ENCODE data around the gene BAG2.

The BAG2 gene

DNA sequence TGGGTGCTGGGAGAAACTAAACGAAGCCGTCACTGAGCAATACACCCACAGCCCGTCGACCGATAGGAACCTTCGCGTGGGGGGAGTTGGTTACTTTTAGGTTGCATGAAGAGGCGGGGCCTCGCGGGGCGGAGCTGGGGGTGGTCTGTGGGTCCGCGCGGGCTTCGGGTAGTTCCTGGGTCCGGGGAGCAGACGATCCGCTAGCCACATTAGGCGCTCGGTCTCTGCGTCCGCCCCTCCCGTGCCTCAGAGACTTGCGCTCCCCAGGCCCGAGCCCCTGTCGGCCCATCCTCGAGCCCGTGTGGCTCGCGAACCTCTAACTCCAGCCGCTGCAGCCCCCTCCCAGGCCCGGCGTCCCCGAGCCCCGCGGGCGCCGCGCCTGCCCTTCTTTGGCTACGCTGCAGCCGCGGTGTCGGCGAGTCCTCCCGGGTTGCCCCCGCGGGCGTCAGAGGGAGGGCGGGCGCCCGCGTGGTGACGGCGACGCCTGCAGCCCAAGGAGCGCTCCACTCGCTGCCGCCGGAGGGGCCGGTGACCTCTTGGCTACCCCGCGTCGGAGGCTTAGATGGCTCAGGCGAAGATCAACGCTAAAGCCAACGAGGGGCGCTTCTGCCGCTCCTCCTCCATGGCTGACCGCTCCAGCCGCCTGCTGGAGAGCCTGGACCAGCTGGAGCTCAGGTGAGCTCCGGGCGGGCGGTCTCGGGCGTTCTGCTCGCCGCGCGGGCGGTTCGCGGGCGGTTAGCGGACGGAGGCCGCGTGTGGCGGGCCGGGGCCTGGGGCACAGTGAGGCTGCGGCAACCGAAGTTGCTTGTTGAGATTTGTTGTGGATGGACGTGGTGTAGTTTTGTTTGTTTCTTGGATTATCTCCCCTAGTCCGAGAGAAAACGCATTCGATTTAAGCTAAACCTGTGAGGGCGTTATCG is at the start of gene BAG2:
BAG2 (plus strand) TSS at position 191 of the 920 bp plus-strand sequence; CDS start at position 563, 372 bp downstream.
- no peak for DNase-seq

- no peak for DNase-seq
Measured at GRCh38 chr6:57123111-57123510, 49.0 kb upstream of the BAG2 start.

DNA sequence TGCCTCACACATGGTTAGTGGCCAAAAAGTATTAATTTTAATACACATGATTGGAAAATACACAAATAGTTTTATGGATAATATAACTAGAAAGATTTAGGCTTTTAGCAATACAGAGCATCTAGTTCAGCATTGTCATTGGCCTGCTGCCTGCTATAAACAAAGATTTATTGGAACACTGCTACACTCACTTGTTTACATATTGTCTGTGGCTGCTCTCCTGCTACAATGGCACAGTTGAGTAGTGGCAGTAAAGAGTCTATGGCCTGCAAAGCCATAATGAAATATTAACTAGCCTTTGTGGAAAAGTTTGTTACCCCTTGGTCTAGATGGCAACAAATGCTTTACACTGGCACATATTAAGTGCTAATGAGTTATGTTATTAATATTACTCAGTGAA is 44.4 kb upstream of the BAG2 start:
- no peak for DNase-seq

GRCh38 chr6:57130661-57131177 is 41.4 kb upstream of the BAG2 start:
- no peak for DNase-seq

DNA sequence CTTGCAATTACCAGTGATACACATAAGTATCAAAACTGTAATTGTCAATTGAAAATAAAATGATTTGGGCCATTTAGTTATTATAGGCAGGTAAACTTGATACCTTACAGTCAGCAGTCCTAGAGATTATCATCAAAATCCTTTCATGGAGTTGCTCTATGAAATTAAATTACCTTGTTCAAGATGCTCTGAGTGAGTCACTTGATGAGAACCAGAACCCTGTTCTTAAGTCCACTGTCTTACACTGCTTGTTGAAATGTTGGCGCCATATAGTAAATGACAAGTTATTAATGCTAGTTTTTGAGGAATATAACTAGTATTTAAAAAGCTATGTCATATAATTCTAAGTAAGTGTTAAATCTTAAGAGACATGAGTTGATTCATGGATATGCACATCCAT is 37.2 kb upstream of the BAG2 start:
- no peak for DNase-seq

DNA sequence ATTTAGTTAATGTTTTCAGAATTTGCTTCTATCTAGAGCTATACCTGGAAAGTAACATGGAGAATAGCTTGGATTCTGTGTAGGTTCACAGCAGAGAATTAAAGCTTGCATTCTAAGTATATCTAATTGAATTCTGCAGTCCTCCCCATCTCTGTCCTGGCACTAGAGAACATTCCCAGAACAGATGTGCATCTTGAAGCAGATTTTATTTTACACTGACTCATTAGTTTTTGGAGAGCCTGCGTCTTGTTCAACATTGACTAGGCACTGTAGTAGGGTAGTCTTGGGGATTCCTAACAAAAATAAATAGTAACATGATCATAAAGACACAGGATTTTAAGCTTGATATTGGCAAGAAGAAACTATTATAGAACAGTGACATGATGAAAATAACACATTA is 36.2 kb upstream of the BAG2 start:
- DNase-seq = no peak

- no peak for DNase-seq
Measured at GRCh38 chr6:57137350-57137749, 34.8 kb upstream of the BAG2 start.

GRCh38 chr6:57138026-57138425 is 34.1 kb upstream of the BAG2 start:
- DNase-seq = no peak

- no peak for DNase-seq
Measured at GRCh38 chr6:57141451-57142177, 30.5 kb upstream of the BAG2 start.

DNA sequence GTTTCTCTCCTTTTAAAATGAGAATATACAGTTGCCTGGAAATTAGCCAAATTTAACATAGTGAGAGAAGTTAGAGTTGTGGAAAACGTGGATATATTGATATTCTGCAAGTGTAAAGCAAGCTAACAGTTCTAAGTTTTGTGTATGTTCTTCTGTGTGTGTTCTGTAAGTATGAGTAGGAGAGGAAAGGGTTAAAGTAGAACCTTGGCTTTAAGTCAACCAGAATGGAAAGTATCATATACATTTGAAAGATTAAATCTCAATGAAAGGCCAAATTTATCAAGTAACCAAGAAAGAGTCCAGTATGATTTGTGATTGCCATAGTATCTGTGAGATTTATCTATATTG is 30.0 kb upstream of the BAG2 start:
- no peak for DNase-seq

GRCh38 chr6:57143690-57144089 is 28.4 kb upstream of the BAG2 start:
- DNase-seq = no peak

DNA sequence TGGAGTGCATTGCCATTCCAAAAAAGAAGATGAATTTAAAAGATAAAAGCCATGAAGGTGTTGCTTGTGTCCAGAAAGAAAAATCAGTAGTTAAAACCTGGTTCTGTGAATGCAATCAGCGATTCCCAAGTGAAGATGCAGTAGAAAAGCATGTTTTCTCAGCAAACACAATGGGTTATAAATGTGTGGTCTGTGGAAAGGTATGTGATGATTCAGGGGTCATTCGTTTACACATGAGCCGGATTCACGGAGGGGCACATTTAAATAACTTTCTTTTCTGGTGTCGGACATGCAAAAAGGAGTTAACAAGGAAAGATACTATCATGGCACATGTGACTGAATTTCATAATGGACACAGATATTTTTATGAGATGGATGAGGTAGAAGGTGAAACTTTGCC is 24.7 kb upstream of the BAG2 start:
- no peak for DNase-seq

- no peak for DNase-seq
Measured at GRCh38 chr6:57147955-57148858, 23.9 kb upstream of the BAG2 start.

- DNase-seq = no peak
Measured at GRCh38 chr6:57158658-57159057, 13.5 kb upstream of the BAG2 start.

GRCh38 chr6:57159127-57159526 is 13.0 kb upstream of the BAG2 start:
- no peak for DNase-seq

DNA sequence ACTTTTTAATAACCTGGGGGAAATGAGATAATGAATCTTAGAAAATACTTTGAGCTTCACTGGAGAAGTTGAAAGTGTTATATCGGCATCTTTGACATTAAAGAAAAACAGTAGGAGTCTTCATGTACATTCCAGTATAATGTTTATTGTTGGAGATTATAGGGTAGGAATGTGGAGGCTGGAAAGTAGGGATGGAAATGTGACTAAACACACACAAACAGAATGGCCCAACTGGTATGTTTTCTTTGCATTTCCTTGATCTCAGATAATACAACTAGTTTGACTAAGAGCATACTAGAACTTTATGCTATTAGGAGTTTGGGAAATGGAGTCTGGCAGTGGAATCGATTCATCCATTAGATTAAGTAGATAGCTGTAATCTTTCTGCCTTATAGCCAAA is 10.1 kb upstream of the BAG2 start:
- no peak for DNase-seq

- no peak for DNase-seq
Measured at GRCh38 chr6:57162516-57162915, 9.6 kb upstream of the BAG2 start.

DNA sequence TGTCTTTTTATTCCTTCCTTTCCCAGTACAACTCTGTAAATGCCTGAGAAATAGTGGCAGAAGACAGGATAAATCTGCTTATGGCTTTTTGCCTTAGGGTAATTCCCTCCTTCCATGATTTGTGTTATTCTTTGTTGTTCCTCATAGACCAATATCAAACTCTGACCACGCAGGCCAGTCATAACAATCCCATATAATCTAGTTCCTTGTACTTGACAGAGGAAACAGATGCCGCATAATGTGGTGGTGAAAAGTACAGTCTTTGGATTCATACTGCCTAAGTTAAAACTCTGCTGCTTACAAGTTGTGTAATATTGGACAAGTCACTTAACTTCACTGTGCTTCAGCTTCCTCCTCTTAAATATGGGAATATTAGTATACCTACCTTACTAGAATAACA is 8.2 kb upstream of the BAG2 start:
- DNase-seq = no peak

GRCh38 chr6:57165080-57165479 is 7.0 kb upstream of the BAG2 start:
- DNase-seq = no peak

DNA sequence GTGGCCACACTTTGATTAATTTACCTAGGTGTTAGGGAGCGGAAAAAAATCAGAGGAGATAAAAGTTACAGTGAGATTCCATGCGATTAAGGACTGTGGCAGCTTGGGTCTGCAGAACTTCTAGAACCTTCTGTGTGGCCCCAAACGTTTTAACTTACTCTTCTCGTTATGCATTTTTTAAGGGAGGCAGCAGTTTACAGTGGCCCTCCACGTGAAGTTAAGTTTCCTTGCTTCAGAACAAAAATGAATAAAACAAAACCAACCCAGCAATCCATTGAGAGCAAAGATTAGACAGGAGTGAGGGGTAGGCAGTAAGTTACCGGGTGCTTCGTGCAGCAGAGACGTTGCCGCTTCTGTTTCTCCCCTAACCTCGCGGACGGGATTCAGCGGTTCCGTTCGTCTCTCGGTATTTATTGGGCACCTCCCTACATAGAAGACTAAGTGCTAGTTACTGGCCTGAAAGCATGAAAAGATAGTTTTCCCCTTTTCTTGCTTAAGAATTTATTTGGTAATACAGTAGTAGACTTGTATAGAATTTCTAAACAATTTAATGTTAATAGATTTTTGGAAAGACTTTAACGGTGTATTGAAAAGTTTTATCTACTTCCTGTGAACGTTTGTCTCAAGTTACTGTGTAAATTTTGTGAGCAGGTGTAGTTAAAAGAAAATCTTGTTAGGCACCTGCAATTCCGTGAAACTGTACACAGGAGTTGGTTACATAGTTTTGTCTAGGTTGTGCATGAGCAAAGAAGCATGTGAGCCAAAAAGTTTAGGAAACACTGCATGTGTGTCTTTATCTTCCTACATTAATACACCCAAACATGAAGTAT is 1.1 kb downstream of the BAG2 start:
- DNase-seq = no peak

- DNase-seq = no peak
Measured at GRCh38 chr6:57173886-57174510, 1.9 kb downstream of the BAG2 start.

DNA sequence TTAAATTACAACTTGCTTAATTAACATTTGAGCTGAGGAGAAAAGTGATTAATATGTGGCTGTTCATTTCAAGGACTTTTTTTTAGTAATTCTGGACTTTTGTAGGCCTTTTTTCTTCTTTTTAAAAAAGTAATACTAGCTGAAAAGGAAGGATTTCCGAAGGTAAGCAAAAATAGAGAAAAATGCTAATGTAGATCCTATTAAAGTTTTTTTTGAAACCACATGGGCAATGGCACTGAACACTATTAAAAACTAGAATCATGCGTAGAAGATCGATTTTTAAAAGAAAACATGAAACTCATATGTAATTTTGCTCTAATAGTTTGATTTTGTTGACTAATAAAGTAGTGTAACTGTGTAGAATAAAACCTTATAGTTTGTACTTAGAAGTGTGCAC is 2.4 kb downstream of the BAG2 start:
- DNase-seq = no peak
